ENCODE measurements around the gene YBX2. TPM values are rescaled to one million over a fixed set of nuclear protein-coding genes. Genes with fewer than 3 reads are reported as not detected.

The YBX2 gene
- total and polyA plus RNA-seq, 2 experiments from 2014 or later, result 0.22 TPM; not detected in 1

GRCh38 chr17:7308625-7309433, 14.4 kb upstream of the YBX2 start:
- Histone ChIP-seq H3K79me2 (ENCODE audit: insufficient read depth) (peaks cover 64% of the 10 kb centered on the region), H3K4me2 (ENCODE audit: unreplicated experiment) (peak overlapping the region; percentile 98), H3K4me3 (peak overlapping the region; percentile 91), H3K9me2 (ENCODE audit: insufficient read depth) (no peaks in the 10 kb centered on the region), H4K20me1 (ENCODE audit: insufficient read depth) (peaks cover 22% of the 10 kb centered on the region), H3K27ac (peak overlapping the region; percentile 96), H2AFZ (no peak overlapping the region), H3K27me3 (replicated peaks; ENCODE audit: insufficient read depth) (no peaks in the 10 kb centered on the region), H3K4me1 (ENCODE audit: insufficient read depth) (peaks cover 38% of the 10 kb centered on the region), H3K9me3 (ENCODE audit: low read depth) (no peaks in the 10 kb centered on the region), H3F3A (ENCODE audit: insufficient read depth) (peaks cover 58% of the 10 kb centered on the region), H3K36me3 (ENCODE audit: low read depth) (peaks cover 42% of the 10 kb centered on the region), H3K9ac (peak overlapping the region; percentile 98)
- no peak for TF ChIP-seq EZH2 (IDR thresholded peaks at IDR 0.05; ENCODE audit: insufficient read depth, poor library complexity, severe bottlenecking)
- no peak for TF ChIP-seq EZH2phosphoT487 (IDR thresholded peaks at IDR 0.05; ENCODE audit: insufficient read depth, low read depth)
- 1% methylated on average over 13 to 14 of the region's 14 CpGs for WGBS, 2 experiments (ENCODE audit: low coverage in 1 of 2, low lambda C conversion rate in 2 of 2, missing lambda C conversion rate in 2 of 2)
- DNase-seq, result peak; percentile 94
- in situ Hi-C loops (cut with MboI), result no loop called here

- peak overlapping the region; percentile 98 for H3K9ac ChIP-seq
- H3K9me3 ChIP-seq (ENCODE audit: low read depth), result no peaks in the 10 kb centered on the region
- peaks cover 29% of the 10 kb centered on the region for H3K4me1 ChIP-seq (ENCODE audit: insufficient read depth)
- peak overlapping the region; percentile 96 for H3K27ac ChIP-seq
- H3K27me3 ChIP-seq (replicated peaks; ENCODE audit: insufficient read depth), result no peaks in the 10 kb centered on the region
- peak overlapping the region; percentile 91 for H3K4me3 ChIP-seq
- no peak overlapping the region for H2AFZ ChIP-seq
- DNase-seq, result peak; percentile 79
- H3K9me2 ChIP-seq (ENCODE audit: insufficient read depth), result no peaks in the 10 kb centered on the region
- H3K36me3 ChIP-seq (ENCODE audit: low read depth), result peaks cover 35% of the 10 kb centered on the region
- H3K79me2 ChIP-seq (ENCODE audit: insufficient read depth), result peaks cover 56% of the 10 kb centered on the region
- H3K4me2 ChIP-seq (ENCODE audit: unreplicated experiment), result peak overlapping the region; percentile 98
- TF ChIP-seq EZH2phosphoT487 (IDR thresholded peaks at IDR 0.05; ENCODE audit: insufficient read depth, low read depth), result no peak
- no peak for TF ChIP-seq EZH2 (IDR thresholded peaks at IDR 0.05; ENCODE audit: insufficient read depth, poor library complexity, severe bottlenecking)
- H4K20me1 ChIP-seq (ENCODE audit: insufficient read depth), result peaks cover 19% of the 10 kb centered on the region
- in situ Hi-C loops (cut with MboI), result no loop called here
- WGBS, 2 experiments (ENCODE audit: low coverage in 1 of 2, low lambda C conversion rate in 2 of 2, missing lambda C conversion rate in 2 of 2), result 1 to 2% methylated on average over 42 to 78 of the region's 104 CpGs
- peaks cover 50% of the 10 kb centered on the region for H3F3A ChIP-seq (ENCODE audit: insufficient read depth)
Observed at GRCh38 chr17:7307686-7308624, 13.5 kb upstream of the YBX2 start.

GRCh38 chr17:7306911-7307685, 12.7 kb upstream of the YBX2 start, which contains the start of gene EIF5A:
Gene EIF5A, plus strand, starts transcription at chr17:7307628. Its CDS starts 2,008 bp downstream, at chr17:7309636.
- H3K9me3 ChIP-seq (ENCODE audit: low read depth), result no peaks in the 10 kb centered on the region
- peaks cover 41% of the 10 kb centered on the region for H3F3A ChIP-seq (ENCODE audit: insufficient read depth)
- peak within 1 kb of the TSS; percentile 96 for H3K27ac ChIP-seq
- peaks cover 26% of the 10 kb centered on the region for H3K36me3 ChIP-seq (ENCODE audit: low read depth)
- in situ Hi-C loops (cut with MboI), result no loop called here
- peak within 1 kb of the TSS; percentile 98 for H3K9ac ChIP-seq
- WGBS, 2 experiments (ENCODE audit: low coverage in 1 of 2, low lambda C conversion rate in 2 of 2, missing lambda C conversion rate in 2 of 2), result 1 to 2% methylated on average over 55 to 64 of the region's 64 CpGs
- no peak for TF ChIP-seq EZH2 (IDR thresholded peaks at IDR 0.05; ENCODE audit: insufficient read depth, poor library complexity, severe bottlenecking)
- TF ChIP-seq EZH2phosphoT487 (IDR thresholded peaks at IDR 0.05; ENCODE audit: insufficient read depth, low read depth), result no peak
- H3K9me2 ChIP-seq (ENCODE audit: insufficient read depth), result no peaks in the 10 kb centered on the region
- peaks cover 23% of the 10 kb centered on the region for H3K4me1 ChIP-seq (ENCODE audit: insufficient read depth)
- peaks cover 47% of the 10 kb centered on the region for H3K79me2 ChIP-seq (ENCODE audit: insufficient read depth)
- H3K4me2 ChIP-seq (ENCODE audit: unreplicated experiment), result peak within 1 kb of the TSS; percentile 98
- H4K20me1 ChIP-seq (ENCODE audit: insufficient read depth), result peaks cover 19% of the 10 kb centered on the region
- H3K27me3 ChIP-seq (replicated peaks; ENCODE audit: insufficient read depth), result no peaks in the 10 kb centered on the region
- peak within 1 kb of the TSS; percentile 96 for H2AFZ ChIP-seq
- peak within 1 kb of the TSS; percentile 91 for H3K4me3 ChIP-seq
- DNase-seq, result peak; percentile 100
